ENCODE measurements around the gene CACNA1I. TPM values are rescaled to one million over a fixed set of nuclear protein-coding genes. Genes with fewer than 3 reads are reported as not detected.

The CACNA1I gene
- total and polyA plus RNA-seq, 2 donors (not counting 3 experiments of a cell fraction or from before 2014, with no cell fraction given) = not detected

DNA sequence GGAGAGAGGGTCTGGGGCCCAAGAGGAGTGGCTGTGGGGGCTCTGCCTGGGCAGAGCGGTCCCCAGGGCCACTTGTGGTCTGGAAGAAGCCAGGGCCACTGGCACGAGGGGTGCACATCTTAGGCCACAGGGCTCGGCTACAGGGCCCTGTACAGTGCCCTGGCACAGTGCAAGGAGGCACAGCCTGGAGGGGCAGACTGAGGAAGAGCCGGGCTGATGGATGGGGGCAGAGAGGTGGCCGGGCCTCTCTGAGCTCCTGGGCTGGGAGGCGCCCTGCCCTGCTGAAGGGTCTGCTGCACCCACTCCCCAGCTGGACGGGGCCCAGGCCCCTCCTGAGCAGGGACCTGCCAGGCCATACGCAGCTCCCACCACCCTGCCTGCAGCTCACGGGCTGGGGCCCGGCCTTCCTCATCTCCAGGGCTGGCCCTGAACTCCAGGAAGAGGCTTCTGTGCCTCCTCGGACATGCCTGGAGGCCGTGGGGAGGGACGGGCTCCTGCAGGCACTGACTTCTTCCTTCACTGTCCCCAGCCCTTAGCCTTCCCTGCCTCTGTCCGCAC, 123.5 kb downstream of the CACNA1I start:
- Histone ChIP-seq H3K27ac (ENCODE audit: insufficient read depth, low read depth, low read length) (no peak overlapping the region), H3K9ac (replicated peaks; ENCODE audit: extremely low read depth, insufficient read depth, low read length) (no peak overlapping the region), H3K4me2 (ENCODE audit: insufficient read depth, low read length) (no peak overlapping the region), H3K27me3 (ENCODE audit: control insufficient read depth in 2 of 2, insufficient read depth in 2 of 2, low read length in 2 of 2) (peaks cover 0 to 3% of the 10 kb centered on the region in 2 experiments), H3K36me3 (ENCODE audit: control insufficient read depth in 2 of 2, extremely low read depth in 1 of 2, insufficient read depth in 2 of 2, low read length in 2 of 2) (no peaks in the 10 kb centered on the region), H3K9me1 (replicated peaks; ENCODE audit: control insufficient read depth, extremely low read depth, insufficient read depth, low read length) (no peaks in the 10 kb centered on the region), H3K79me2 (ENCODE audit: control insufficient read depth, insufficient read depth, low read length) (no peaks in the 10 kb centered on the region), H3K4me3 (replicated peaks in 1 of 3; ENCODE audit: insufficient read depth in 1 of 3, low read depth in 1 of 3, low read length in 3 of 3) (no peak overlapping the region), H2AFZ (ENCODE audit: low read depth, low read length) (no peak overlapping the region), H3K9me3 (replicated peaks; ENCODE audit: control insufficient read depth, insufficient read depth, low read length) (no peaks in the 10 kb centered on the region), H4K20me1 (replicated peaks; ENCODE audit: control insufficient read depth, extremely low read depth, insufficient read depth, low read length) (no peaks in the 10 kb centered on the region), H3K4me1 (ENCODE audit: control insufficient read depth, extremely low read depth, insufficient read depth, low read length) (no peaks in the 10 kb centered on the region)
- no peak for DNase-seq (ENCODE audit: low read depth, low spot score)
- CTCF ChIA-PET = no interaction called here
- FAIRE-seq = no peak
- dilution Hi-C loops (cut with MboI; ENCODE audit: extremely low pct_ligation_motif_present, low sequenced_read_pairs) = no loop called here
- no peak for TF ChIP-seq MYC (IDR thresholded peaks at IDR 0.05; ENCODE audit: low read depth, low read length)
- TF ChIP-seq EZH2 (IDR thresholded peaks at IDR 0.05; ENCODE audit: borderline replicate concordance, low read depth, low read length, severe bottlenecking) = no peak
- TF ChIP-seq JUN (IDR thresholded peaks at IDR 0.05; ENCODE audit: borderline replicate concordance, insufficient read depth, insufficient read length, low read depth) = no peak
- TF ChIP-seq, protein P1, sequence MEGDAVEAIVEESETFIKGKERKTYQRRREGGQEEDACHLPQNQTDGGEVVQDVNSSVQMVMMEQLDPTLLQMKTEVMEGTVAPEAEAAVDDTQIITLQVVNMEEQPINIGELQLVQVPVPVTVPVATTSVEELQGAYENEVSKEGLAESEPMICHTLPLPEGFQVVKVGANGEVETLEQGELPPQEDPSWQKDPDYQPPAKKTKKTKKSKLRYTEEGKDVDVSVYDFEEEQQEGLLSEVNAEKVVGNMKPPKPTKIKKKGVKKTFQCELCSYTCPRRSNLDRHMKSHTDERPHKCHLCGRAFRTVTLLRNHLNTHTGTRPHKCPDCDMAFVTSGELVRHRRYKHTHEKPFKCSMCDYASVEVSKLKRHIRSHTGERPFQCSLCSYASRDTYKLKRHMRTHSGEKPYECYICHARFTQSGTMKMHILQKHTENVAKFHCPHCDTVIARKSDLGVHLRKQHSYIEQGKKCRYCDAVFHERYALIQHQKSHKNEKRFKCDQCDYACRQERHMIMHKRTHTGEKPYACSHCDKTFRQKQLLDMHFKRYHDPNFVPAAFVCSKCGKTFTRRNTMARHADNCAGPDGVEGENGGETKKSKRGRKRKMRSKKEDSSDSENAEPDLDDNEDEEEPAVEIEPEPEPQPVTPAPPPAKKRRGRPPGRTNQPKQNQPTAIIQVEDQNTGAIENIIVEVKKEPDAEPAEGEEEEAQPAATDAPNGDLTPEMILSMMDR (IDR thresholded peaks at IDR 0.05; ENCODE audit: extremely low read depth in 1 of 2, insufficient read depth in 1 of 2, low read depth in 1 of 2, low read length in 2 of 2) = no peak
- no peak for TF ChIP-seq POLR2AphosphoS5 (IDR thresholded peaks at IDR 0.05; ENCODE audit: insufficient read depth, low read depth, low read length)
- no peak for TF ChIP-seq MAX (IDR thresholded peaks at IDR 0.05; ENCODE audit: insufficient read depth, insufficient read length)
- TF ChIP-seq POLR2A (IDR thresholded peaks at IDR 0.05; ENCODE audit: low read depth, low read length) = no peak
- no peak for TF ChIP-seq GATA2 (IDR thresholded peaks at IDR 0.05; ENCODE audit: insufficient read depth, insufficient read length, low read depth, low read length)
- no peak for TF ChIP-seq FOS (IDR thresholded peaks at IDR 0.05; ENCODE audit: borderline replicate concordance, insufficient read depth, low read length)
- intact Hi-C loops (cut with micrococcal nuclease) = no loop called here
- POLR2A ChIA-PET = no interaction called here
- no TSS peak for BruUV-seq (replicated peaks)
